ENCODE results near the gene HPSE. TPM values are rescaled to one million over a fixed set of nuclear protein-coding genes. Genes with fewer than 3 reads are reported as not detected.

Gene HPSE
- total RNA-seq, 1 donor from 2014 or later, result 19.2 TPM

GRCh38 chr4:83251447-83251830, 83.2 kb downstream of the HPSE start:
- intact Hi-C loops (cut with micrococcal nuclease), result no loop called here

DNA sequence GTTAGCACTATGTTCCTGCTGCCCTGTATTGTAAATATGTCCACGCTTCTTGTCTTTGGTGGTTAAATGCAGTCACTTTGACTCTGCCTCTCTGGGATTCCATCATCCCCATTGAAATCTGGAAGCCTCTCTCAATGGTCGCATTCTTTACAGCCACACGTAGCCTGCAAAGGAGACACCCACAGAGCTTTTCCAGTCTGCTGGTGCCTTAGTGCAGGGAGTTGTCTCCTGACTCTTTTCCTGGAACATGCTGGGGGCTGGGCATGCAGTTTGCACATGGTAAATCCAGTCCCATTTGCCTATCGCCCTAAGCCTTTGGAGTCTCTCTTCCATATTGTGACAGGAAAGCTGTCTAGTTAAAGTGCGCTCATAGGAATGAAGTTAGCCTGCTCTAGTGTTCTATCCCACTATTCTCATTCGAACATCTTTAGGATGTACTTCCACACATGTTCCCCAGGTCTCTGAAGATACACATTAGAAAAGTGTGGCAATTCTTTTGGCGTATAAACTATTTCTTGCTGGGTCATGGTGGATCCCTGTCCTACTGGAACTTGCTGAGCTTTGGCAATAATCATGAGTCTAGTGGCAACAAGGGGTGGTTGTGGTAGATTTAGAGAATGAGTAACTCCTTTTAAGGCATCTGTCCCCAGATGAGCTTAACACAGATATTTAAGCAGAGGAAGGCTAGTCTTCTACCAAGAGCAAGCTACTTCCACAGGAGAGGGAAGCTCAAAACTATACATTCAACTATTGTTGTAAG, 83.8 kb downstream of the HPSE start:
- intact Hi-C loops (cut with micrococcal nuclease), result no loop called here

GRCh38 chr4:83248486-83248885, 86.2 kb downstream of the HPSE start:
- intact Hi-C loops (cut with micrococcal nuclease), result no loop called here

DNA sequence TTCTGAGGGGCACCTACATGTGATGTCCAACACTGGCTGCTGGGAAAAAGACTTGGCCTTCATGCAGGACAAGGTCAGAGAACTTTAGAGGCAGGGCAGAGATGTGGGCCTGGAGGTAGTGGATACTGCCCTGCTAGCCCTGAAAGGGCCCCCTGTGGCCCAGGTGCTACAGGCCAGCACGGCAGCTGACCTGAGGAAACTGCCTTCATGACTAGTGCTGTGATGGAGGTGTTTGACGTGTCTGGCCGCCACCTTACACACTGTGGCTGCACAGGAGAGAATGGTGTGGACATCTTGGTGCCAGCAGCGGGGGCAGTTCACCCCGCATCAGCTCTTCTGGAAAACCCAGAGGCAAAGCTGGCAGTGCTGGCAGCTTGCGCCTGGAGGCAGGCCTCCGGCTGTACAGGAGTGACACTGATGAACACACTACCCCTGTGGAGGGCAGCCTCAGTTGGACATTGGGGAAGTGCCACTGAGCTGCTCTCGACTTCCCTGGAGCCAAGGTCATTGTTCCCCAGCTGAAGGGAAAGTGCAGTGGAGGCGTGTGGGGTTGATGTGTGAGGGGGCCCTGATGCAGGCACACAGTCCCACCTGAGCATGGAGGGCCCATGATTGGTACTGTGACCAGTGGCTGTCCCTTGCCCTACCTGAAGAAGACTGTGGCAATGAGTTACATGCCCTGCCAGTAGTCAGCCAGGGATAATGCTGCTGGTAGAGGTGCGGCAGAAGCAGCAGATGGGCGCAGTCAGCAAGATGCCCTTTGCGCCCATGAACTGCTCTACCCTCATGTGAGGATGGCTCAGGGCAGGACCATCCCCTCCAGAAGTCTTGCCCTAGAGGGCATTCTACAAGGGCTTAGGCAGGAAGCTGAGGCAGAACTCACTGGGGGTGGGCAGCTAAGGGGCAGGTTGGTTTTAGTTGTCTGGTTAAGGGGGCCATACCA, 87.0 kb downstream of the HPSE start:
- intact Hi-C loops (cut with micrococcal nuclease), result no loop called here

Other genes starting within 250 kb of the HPSE start
- 200 TPM in 2 replicates for gene PLAC8, start 220.1 kb downstream of the HPSE start, total RNA-seq
- gene COQ2, start 50.0 kb downstream of the HPSE start, total RNA-seq, result 9.6 and 10.9 TPM in 2 replicates
- 12.0 and 12.8 TPM in 2 replicates for gene HELQ, start 121.0 kb upstream of the HPSE start, total RNA-seq
- 53.9 and 54.7 TPM in 2 replicates for gene MRPS18C, start 121.2 kb upstream of the HPSE start, total RNA-seq
- 7.5 and 9.2 TPM in 2 replicates for gene ABRAXAS1, start 150.3 kb upstream of the HPSE start, total RNA-seq
- gene GPAT3, start 201.3 kb upstream of the HPSE start, total RNA-seq, result 6.7 and 8.8 TPM in 2 replicates